ENCODE data around the gene TAF7. TPM values are rescaled to one million over a fixed set of nuclear protein-coding genes. Genes with fewer than 3 reads are reported as not detected.
A peak's percentile ranks its signal among the peaks of the same experiment; 100 is the strongest.

Gene TAF7
- total and polyA plus RNA-seq, 9 of the 15 experiments (the other 6 are each of a cell fraction or from before 2014, with no cell fraction given): 51.6 to 116 (median 73.3) TPM

DNA sequence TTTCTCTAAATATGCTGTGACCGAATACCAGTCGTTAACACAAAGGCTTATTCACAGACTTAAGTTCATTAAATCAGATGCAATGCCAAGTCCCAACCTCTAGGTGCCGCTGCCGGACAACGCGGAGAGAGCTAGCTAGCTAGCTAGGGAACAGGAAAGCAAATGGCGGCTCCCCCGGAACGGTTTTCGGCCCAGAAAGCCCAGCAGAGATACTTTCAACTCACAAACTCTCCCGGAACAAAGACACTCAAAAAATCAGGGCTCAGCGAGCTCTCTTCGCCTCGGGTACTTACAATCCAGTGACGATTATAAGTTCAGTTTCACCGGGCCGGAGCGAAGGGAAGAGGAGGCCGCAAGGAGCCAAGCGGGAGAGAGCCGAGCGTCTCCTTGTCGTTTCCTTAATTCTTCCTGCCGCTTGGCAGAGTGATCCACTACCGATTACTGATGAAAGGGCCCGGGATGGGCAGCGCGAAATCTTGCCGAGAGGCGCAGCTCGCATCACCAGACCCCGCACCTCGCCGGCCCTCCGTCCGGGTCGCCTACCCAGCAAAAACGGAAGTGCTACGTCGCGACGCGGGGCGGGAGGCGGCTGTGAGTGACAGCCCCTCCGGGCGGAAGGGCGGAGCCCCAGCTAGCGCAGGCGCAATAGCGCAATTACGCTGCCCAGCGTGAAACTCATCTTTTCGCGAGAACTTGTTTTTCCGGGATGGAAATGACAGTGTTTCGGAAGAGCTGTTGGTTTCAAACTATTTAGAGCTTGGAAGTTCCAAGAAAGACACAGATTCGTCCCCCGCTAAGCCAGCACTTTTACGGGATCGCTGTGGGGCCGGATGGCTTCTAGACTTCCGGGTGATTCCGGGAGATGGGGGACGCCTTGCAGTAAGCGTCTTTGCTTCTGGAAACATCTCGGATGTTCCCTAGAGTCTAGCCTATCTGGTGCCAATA, at the start of gene TAF7 (continued):
- TF ChIP-seq KLF6 (CRISPR knock-in tag; IDR thresholded peaks at IDR 0.05; ENCODE audit: borderline replicate concordance) (no peak), ZNF408 (CRISPR knock-in tag; IDR thresholded peaks at IDR 0.05; ENCODE audit: low read depth) (no peak), CHD7 (IDR thresholded peaks at IDR 0.05; ENCODE audit: low read depth, low read length) (no peak), ZC3H11A (IDR thresholded peaks at IDR 0.05; ENCODE audit: low read depth, low read length) (no peak), ZNF354B (CRISPR knock-in tag; IDR thresholded peaks at IDR 0.05) (no peak), MAX (CRISPR knock-in tag; IDR thresholded peaks at IDR 0.05) (peak; percentile 43; the same call in 1 of the 2 replicates), SREBF2 (CRISPR knock-in tag; IDR thresholded peaks at IDR 0.05) (peak; percentile 87; the same call in 1 of the 2 replicates), CREB3L1 (IDR thresholded peaks at IDR 0.05; ENCODE audit: borderline replicate concordance, low read depth) (peak; percentile 82)
- TF ChIP-seq, protein P1, sequence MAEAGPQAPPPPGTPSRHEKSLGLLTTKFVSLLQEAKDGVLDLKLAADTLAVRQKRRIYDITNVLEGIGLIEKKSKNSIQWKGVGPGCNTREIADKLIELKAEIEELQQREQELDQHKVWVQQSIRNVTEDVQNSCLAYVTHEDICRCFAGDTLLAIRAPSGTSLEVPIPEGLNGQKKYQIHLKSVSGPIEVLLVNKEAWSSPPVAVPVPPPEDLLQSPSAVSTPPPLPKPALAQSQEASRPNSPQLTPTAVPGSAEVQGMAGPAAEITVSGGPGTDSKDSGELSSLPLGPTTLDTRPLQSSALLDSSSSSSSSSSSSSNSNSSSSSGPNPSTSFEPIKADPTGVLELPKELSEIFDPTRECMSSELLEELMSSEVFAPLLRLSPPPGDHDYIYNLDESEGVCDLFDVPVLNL (CRISPR knock-in tag; IDR thresholded peaks at IDR 0.05; ENCODE audit: low read depth): no peak
- TF ChIP-seq, protein P2, sequence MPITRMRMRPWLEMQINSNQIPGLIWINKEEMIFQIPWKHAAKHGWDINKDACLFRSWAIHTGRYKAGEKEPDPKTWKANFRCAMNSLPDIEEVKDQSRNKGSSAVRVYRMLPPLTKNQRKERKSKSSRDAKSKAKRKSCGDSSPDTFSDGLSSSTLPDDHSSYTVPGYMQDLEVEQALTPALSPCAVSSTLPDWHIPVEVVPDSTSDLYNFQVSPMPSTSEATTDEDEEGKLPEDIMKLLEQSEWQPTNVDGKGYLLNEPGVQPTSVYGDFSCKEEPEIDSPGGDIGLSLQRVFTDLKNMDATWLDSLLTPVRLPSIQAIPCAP (CRISPR knock-in tag; IDR thresholded peaks at IDR 0.05; ENCODE audit: borderline replicate concordance): no peak
